GM12872 (cell line): Measurements from ENCODE around the gene HOXC11.

Experiments used
- TF ChIP-seq, protein P1 (sequence below): IDR thresholded peaks from 3 replicates; pipeline ENCODE4 v1.5.1; 2011; ENCODE audit warnings: low read depth, mild to moderate bottlenecking, low read length, moderate library complexity; ENCODE audit not compliant: insufficient read depth

Gene HOXC11

DNA sequence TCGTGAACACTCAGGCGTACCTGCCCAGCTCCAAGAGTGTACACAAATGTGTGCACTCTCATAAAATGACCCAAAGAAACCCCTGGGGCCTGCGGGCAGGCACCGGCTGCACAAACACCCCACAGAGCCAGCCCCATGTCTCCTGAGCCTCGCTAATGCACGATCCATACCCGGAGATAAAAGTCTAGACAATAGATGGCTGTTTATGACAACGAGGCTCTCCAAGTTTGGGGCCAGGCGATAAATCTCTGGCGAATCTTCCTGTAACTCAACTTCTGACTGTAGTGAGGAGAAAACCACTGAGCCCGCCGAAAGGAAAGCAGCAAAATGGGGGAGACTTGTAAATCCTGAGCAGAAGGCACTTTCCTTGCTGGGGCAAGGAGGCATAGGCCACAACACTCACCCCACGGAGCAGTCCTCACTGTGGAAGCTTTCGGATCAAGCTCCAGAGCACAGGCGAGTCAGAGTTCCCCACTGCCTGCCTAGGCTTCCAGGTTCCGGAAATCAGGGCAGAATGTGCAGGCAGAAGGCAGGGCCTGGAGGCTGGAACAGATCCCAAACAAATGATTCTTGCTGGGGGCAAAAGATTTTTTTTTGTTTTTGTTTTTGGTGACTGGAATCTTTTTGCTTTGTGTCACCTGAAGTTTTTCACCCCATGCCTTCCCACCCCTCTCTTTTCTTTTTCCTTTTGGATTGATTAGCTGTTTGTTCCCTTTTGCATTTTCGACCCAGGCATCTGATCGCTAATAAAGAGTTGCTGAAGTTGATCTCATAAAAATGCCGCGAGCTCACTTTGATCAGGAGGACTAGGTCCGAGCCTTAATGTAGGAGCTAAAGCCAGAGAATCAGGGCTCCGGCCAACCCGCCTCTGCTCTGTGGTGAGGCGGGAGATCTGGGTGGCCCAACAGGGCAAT lies 4.5 kb upstream of the HOXC11 start:
- TF ChIP-seq, protein P1, sequence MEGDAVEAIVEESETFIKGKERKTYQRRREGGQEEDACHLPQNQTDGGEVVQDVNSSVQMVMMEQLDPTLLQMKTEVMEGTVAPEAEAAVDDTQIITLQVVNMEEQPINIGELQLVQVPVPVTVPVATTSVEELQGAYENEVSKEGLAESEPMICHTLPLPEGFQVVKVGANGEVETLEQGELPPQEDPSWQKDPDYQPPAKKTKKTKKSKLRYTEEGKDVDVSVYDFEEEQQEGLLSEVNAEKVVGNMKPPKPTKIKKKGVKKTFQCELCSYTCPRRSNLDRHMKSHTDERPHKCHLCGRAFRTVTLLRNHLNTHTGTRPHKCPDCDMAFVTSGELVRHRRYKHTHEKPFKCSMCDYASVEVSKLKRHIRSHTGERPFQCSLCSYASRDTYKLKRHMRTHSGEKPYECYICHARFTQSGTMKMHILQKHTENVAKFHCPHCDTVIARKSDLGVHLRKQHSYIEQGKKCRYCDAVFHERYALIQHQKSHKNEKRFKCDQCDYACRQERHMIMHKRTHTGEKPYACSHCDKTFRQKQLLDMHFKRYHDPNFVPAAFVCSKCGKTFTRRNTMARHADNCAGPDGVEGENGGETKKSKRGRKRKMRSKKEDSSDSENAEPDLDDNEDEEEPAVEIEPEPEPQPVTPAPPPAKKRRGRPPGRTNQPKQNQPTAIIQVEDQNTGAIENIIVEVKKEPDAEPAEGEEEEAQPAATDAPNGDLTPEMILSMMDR: no peak

DNA sequence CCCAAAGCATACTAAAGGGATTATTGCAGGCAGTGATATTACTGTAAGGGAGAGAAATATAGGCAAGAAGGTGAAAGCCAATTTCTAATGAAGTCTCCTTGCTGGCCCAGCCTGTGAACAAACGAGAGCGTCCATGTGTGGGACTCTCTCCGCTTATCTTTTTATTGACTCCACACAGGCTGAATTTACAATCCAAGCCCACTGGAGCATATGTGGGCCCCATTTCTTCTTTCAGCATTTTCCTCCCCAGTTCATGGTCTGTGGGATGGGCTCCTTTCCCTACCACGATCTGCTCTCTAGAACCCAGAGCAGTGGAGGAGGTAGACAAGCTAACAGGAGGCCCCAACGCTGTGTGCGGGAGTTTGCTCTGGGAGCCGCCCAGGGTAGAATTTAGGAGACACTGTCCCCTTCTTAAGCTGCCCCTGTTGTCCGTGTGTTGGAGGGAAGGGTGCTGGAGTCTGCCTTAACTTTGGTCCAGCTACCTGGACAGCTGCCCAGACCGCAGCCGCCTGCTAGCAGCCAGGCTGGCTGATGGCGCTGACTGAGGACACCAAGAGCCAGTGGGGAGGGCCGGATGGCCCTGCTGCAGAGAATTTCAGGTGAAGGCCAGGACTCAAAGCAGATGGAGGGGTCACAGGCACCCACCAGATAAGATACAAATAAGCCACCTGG lies 3.2 kb upstream of the HOXC11 start:
- TF ChIP-seq, protein P1: no peak

DNA sequence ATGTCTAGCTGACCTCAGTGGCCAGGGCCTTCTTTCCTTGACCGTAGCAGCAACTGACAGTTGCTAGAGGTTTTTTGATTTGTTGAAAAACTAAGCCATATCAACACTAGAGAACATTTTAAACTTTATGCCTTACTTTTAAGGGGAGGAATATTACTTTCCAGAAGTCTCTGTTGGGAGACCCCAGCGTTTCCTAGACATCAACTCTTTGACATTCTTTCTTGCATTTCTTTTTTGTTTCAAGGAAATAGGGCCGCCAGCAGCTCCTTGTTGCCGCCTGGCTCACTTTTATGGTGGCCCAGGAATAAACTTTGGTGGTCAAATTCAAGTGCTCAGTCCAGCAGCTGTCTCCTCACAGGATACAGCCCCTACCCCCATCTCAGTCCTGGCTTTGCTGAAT lies 2.5 kb upstream of the HOXC11 start:
- TF ChIP-seq, protein P1: no peak

- TF ChIP-seq, protein P1: no peak
These were observed 1.8 kb upstream of the HOXC11 start for GRCh38 chr12:53971129-53971528.

DNA sequence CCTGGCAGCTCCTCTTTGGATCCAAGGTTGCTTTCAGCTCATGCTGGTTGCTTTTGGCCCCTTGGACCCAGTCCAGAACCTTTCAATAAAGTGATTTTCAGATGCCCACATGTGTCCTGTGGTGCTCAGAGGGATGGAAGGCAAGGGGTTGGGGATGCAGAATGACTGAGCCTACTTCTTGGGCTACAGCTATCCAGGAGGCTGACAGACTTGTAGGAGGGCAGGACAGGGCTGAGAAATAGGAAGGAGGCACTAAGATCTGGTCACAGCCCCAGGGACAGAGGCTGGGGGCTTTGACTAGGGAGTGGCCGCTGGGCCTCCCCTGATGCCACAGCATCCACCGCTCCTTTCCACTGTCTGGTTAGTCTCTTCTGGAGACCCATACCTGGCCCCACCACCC lies 1.2 kb upstream of the HOXC11 start:
- TF ChIP-seq, protein P1: no peak

DNA sequence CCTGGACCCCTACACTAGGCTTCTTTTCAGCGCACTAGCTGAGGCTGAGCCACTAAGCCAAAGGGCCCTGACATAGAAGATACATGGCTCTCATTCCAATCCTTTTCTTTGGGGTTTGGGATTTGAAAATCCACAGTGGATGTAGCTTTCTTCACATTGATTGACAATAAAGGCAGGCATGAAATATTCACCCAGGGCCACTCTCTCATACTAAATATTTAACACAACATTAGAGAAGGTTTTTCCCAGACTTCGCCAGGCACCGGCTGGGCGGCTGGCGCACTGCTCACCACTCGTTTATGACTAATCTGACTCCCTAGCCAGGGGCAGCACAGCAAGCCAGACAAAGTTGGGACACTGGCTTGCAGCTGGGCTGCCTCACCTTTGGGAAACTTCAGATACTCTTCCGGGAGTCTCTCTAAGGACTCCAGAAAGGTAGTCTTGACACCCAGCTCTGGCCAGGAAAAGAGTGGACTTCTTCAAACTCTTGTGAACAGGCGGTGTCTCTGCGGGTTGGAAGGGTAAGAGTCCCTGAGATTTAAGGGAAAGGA lies 699 bp upstream of the HOXC11 start:
- TF ChIP-seq, protein P1: no peak
